Neutrophil (primary cell): Measurements from ENCODE around the gene ARHGEF11.

Source experiments
- H3K27ac ChIP-seq: fragments of 200-600 bp; sonication (generic); 2 replicates; pipeline ENCODE4 v1.5.1; 2016; ENCODE audit warnings: mild to moderate bottlenecking, moderate library complexity
- H3K27me3 ChIP-seq: fragments of 200-600 bp; sonication (generic); 2 replicates; pipeline ENCODE4 v1.6.0; 2016; ENCODE audit warnings: mild to moderate bottlenecking
- H3K36me3 ChIP-seq: fragments of 200-600 bp; sonication (generic); 2 replicates; pipeline ENCODE4 v1.5.1; 2017
- H3K4me1 ChIP-seq, 2 experiments: fragments of 200-600 bp in 1 of 2; sonication (generic) in 1 of 2; 1 replicate in 1 of 2; 2 replicates in 1 of 2; pipeline versions ENCODE4 v1.5.1 to v1.6.1; 2013 to 2016; ENCODE audit warnings: low read depth in 1 of 2, low read length in 1 of 2, mild to moderate bottlenecking in 1 of 2, moderate library complexity in 1 of 2; ENCODE audit not compliant: control insufficient read depth in 1 of 2, insufficient read depth in 1 of 2
- H3K4me3 ChIP-seq, 2 experiments: fragments of 200-600 bp in 1 of 2; sonication (generic) in 1 of 2; 1 replicate in 1 of 2; 2 replicates in 1 of 2; pipeline ENCODE4 v1.5.1; 2013 to 2016; ENCODE audit warnings: low read depth in 1 of 2, low read length in 1 of 2, mild to moderate bottlenecking in 1 of 2, moderate library complexity in 1 of 2
- H3K9me3 ChIP-seq: fragments of 200-600 bp; sonication (generic); 2 replicates; pipeline ENCODE4 v1.5.1; 2016
- CTCF ChIP-seq: fragments of 200-600 bp; sonication (generic); IDR thresholded peaks from 2 replicates; pipeline ENCODE4 v1.5.1; 2016; ENCODE audit warnings: antibody characterized with exemption

Gene ARHGEF11

GRCh38 chr1:156921053-156921529, 124.5 kb downstream of the ARHGEF11 start:
- Histone ChIP-seq H3K36me3 (no peaks in the 10 kb centered on the region), H3K27me3 (peaks cover 81% of the 10 kb centered on the region), H3K4me1 (peaks cover 0 to 3% of the 10 kb centered on the region in 2 experiments), H3K4me3 (no peak overlapping the region), H3K27ac (no peak overlapping the region), H3K9me3 (no peaks in the 10 kb centered on the region)
- TF ChIP-seq CTCF, result no peak

DNA sequence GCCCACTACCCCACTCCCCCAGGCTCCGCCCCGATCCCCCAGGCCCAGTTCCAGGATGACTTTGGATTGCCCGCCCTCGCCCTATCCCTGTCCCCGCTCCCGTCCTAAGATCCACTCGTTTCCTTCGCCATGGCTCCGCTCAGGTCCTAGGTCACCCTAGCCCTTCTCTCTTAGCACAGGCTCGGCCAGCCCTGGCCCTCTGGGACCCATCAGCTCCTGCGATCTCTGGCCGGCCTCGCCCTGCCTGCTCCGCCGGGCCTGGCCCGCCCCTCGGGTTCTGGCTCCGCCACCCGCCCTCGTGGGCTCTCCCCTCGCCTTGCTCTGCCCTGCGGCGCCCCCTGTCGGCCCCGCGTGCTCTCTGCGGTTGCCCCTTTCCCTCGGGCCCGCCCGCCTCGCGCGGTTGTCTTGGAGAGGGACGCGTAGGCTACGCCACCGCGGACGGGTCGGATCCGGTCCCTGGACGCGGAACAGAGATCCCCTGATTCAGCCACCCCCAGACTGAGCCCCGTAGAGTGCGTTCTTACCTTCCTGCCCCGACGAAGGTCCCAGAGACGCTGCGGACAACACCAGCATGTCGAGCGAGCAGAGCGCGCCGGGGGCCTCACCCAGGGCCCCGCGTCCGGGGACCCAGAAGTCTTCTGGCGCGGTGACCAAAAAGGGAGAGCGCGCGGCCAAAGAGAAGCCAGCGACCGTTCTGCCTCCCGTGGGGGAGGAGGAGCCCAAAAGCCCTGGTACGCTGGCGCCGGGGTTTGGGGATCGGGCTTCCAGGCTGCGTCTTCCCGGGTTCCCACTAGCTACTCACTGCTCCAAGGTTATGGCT, 125.1 kb downstream of the ARHGEF11 start, which contains the start of gene LRRC71:
TSS of gene LRRC71 (plus strand) at position 400 of the 820 bp plus-strand sequence. CDS start at position 572, 172 bp downstream.
- Histone ChIP-seq H3K27me3 (peaks cover 75% of the 10 kb centered on the region), H3K4me1 (peaks cover 0 to 3% of the 10 kb centered on the region in 2 experiments)

DNA sequence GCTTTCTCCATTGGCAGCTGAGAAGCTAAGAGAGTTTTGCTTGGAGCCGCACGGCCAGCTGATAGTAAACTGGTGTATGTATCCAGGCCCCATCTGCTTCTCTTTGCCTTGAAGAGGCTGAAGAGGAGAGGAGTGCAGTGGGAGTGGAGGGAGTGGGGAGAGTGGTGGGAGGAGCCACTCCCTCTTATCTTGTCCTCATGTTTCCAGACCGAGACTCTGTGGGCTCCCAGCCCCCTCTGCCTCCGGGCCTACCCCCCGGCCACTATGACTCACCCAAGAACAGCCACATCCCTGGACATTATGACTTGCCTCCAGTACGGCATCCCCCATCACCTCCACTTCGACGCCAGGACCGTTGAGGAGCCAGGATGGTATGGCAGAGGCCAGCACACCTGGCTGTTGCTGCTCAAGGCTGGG, 131.1 kb downstream of the ARHGEF11 start:
- Histone ChIP-seq H3K9me3 (no peaks in the 10 kb centered on the region), H3K4me3 (no peak overlapping the region), H3K4me1 (no peaks in the 10 kb centered on the region), H3K36me3 (no peaks in the 10 kb centered on the region), H3K27ac (no peak overlapping the region), H3K27me3 (peaks cover 15% of the 10 kb centered on the region)
- TF ChIP-seq CTCF, result no peak

More for the DNA sequence above, 125.1 kb downstream of the ARHGEF11 start, which contains the start of gene LRRC71:
- no peaks in the 10 kb centered on the region for H3K36me3 ChIP-seq
- H3K27ac ChIP-seq, result no peak within 1 kb of the TSS
- TF ChIP-seq CTCF, result no peak
- H3K9me3 ChIP-seq, result no peaks in the 10 kb centered on the region
- H3K4me3 ChIP-seq, result no peak within 1 kb of the TSS

DNA sequence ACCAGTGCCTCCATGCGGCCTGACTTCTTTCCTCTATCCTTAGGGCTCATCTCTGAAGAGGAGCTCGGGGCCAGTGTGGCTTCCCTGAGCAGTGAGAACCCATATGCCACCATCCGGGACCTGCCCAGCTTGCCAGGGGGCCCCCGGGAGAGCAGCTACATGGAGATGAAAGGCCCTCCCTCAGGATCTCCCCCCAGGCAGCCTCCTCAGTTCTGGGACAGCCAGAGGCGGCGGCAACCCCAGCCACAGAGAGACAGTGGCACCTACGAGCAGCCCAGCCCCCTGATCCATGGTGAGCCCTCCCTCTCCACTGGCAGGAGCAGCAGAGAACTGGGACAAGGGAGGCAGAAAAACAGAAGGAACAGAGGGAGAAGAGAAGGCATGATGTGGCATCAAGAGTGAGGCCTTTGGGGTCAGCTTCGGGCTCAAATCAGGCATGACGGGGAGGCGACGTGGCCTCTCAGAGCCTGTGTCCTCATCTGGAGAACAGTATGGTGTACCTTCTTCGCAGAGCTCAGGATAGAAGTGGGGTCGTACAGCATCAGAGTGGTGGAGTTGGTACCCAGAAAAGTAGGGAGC, 131.6 kb downstream of the ARHGEF11 start:
- H3K9me3 ChIP-seq, result no peaks in the 10 kb centered on the region
- H3K4me3 ChIP-seq, result no peak overlapping the region
- no peak overlapping the region for H3K27ac ChIP-seq
- TF ChIP-seq CTCF, result no peak
- no peaks in the 10 kb centered on the region for H3K4me1 ChIP-seq
- peaks cover 9% of the 10 kb centered on the region for H3K27me3 ChIP-seq
- no peaks in the 10 kb centered on the region for H3K36me3 ChIP-seq

DNA sequence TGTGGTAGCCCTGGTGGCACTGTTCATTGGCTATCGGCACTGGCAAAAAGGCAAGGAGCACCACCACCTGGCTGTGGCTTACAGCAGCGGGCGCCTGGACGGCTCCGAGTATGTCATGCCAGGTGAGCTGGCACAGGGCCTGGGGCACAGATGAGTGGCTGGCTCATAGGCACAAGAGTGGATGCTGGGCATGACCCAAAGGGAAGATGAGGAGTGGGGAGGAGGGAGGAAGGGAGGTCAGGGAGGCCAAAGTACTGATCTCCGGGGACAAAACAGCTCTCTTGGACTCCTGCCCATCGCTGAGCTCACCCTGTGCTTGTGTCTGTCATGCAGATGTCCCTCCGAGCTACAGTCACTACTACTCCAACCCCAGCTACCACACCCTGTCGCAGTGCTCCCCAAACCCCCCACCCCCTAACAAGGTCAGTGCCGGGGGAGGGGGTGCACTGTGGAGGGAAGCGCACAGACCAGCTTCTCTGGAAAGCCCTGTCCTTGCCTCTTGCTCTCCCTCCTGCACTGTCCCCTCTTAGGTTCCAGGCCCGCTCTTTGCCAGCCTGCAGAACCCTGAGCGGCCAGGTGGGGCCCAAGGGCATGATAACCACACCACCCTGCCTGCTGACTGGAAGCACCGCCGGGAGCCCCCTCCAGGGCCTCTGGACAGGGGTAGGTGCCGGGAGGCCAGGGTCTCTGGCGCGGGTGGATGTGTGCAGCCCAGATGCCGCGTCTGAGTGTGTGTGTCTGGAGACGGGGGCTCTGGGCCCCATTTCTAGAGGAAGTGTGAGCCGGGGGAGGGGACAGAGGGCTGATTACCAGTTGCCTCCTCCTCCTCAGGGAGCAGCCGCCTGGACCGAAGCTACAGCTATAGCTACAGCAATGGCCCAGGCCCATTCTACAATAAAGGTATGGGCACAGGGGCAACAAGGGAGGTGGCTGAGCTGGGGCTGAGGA, 132.4 kb downstream of the ARHGEF11 start:
- H3K36me3 ChIP-seq, result no peaks in the 10 kb centered on the region
- H3K4me3 ChIP-seq, result no peak overlapping the region
- TF ChIP-seq CTCF, result no peak
- no peaks in the 10 kb centered on the region for H3K9me3 ChIP-seq
- no peaks in the 10 kb centered on the region for H3K4me1 ChIP-seq
- H3K27me3 ChIP-seq, result peaks cover 2% of the 10 kb centered on the region
- no peak overlapping the region for H3K27ac ChIP-seq
